ENCODE results near the gene SCRT2. TPM values are rescaled to one million over a fixed set of nuclear protein-coding genes. Genes with fewer than 3 reads are reported as not detected.

SCRT2 gene
- total and polyA plus RNA-seq, 9 of the 15 experiments (the other 6 are each of a cell fraction or from before 2014, with no cell fraction given): 0.04 to 0.75 (median 0.13) TPM; not detected in 2

GRCh38 chr20:671252-672030 is 4.2 kb downstream of the SCRT2 start (continued):
- TF ChIP-seq STAT5A (IDR thresholded peaks at IDR 0.05; ENCODE audit: borderline replicate concordance, low read length) (peak; percentile 60; the same call in 1 of the 2 replicates), USF1 (CRISPR knock-in tag; IDR thresholded peaks at IDR 0.05) (no peak), KLF6 (CRISPR knock-in tag; IDR thresholded peaks at IDR 0.05; ENCODE audit: borderline replicate concordance) (no peak; the same call in 1 of the 2 replicates), SMARCB1 (IDR thresholded peaks at IDR 0.05; ENCODE audit: insufficient read length, low read depth) (no peak), SP2 (IDR thresholded peaks at IDR 0.05; ENCODE audit: extremely low read depth, low read depth, low read length, poor library complexity, severe bottlenecking) (no peak), SMARCE1 (IDR thresholded peaks at IDR 0.05) (peak; percentile 80; the same call in 1 of the 2 replicates), RBFOX2 (IDR thresholded peaks at IDR 0.05; ENCODE audit: low read depth, low read length) (peak; percentile 35; the same call in 1 of the 2 replicates), NCOA2 (IDR thresholded peaks at IDR 0.05; ENCODE audit: partially characterized antibody in 2 of 2) (peak in 1 of 2 experiments; percentile 27), ATF4 (CRISPR knock-in tag; IDR thresholded peaks at IDR 0.05) (no peak), ZBTB7A (IDR thresholded peaks at IDR 0.05; ENCODE audit: borderline replicate concordance, control insufficient read depth, low read depth, low read length) (peak; percentile 35; the same call in 1 of the 2 replicates), ZNF408 (CRISPR knock-in tag; IDR thresholded peaks at IDR 0.05; ENCODE audit: low read depth) (no peak), ETV6 (IDR thresholded peaks at IDR 0.05; ENCODE audit: borderline replicate concordance in 1 of 2, low read depth in 2 of 2, low read length in 1 of 2) (no peak), ETV6 (CRISPR knock-in tag; IDR thresholded peaks at IDR 0.05; ENCODE audit: borderline replicate concordance) (no peak), ZNF140 (CRISPR knock-in tag; IDR thresholded peaks at IDR 0.05) (no peak), SFPQ (IDR thresholded peaks at IDR 0.05; ENCODE audit: low read depth, low read length) (no peak), ZNF57 (CRISPR knock-in tag; IDR thresholded peaks at IDR 0.05) (no peak), SMAD4 (CRISPR knock-in tag; conservative IDR thresholded peaks at IDR 0.05) (peak; percentile 48; the same call in 1 of the 2 replicates), KAT2B (IDR thresholded peaks at IDR 0.05; ENCODE audit: low read depth, low read length) (no peak), ZBTB9 (CRISPR knock-in tag; IDR thresholded peaks at IDR 0.05) (no peak)

All from K562 (cell line).